Thyroid gland (tissue), 4 donors: ENCODE data around the gene PIGM.

Experiments used
- POLR2A ChIP-seq, 2 donors: fragments of 450-650 bp; IDR thresholded peaks; one replicate each; pipeline ENCODE4 v1.6.1; 2017; ENCODE audit warnings: antibody characterized with exemption in 2 of 2, mild to moderate bottlenecking in 2 of 2, moderate library complexity in 1 of 2
- TF ChIP-seq, protein P1 (sequence below), 6 experiments: fragments of 200-600 bp in 3 of 6; fragments of 450-650 bp in 3 of 6; sonication (generic) in 3 of 6; IDR thresholded peaks; one replicate each; pipeline ENCODE4 v1.5.1; 2016 to 2019; ENCODE audit warnings: antibody characterized with exemption in 6 of 6, mild to moderate bottlenecking in 2 of 6, inconsistent platforms in 1 of 6, moderate library complexity in 1 of 6

DNA sequence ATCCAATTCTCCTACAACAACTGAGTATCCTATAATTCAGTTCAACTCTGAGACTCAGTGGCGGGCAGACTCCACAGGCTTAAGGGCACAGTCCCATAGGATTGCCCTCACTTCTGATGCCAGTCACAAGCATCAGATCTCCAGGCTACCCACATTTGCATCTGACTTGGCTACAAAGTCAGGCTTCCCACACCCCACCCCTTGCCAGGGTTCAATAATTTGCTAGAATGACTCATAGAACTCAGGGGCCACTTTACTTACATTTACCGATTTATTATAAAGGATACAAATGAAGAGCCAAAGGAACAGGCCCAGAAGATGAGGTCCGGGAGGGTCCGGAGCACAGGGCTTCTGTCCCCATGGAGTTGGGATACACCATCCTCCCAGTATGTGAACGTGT lies 41.8 kb downstream of the PIGM start:
- TF ChIP-seq, protein P1, sequence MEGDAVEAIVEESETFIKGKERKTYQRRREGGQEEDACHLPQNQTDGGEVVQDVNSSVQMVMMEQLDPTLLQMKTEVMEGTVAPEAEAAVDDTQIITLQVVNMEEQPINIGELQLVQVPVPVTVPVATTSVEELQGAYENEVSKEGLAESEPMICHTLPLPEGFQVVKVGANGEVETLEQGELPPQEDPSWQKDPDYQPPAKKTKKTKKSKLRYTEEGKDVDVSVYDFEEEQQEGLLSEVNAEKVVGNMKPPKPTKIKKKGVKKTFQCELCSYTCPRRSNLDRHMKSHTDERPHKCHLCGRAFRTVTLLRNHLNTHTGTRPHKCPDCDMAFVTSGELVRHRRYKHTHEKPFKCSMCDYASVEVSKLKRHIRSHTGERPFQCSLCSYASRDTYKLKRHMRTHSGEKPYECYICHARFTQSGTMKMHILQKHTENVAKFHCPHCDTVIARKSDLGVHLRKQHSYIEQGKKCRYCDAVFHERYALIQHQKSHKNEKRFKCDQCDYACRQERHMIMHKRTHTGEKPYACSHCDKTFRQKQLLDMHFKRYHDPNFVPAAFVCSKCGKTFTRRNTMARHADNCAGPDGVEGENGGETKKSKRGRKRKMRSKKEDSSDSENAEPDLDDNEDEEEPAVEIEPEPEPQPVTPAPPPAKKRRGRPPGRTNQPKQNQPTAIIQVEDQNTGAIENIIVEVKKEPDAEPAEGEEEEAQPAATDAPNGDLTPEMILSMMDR (IDR thresholded peaks at IDR 0.05): no peak
- no peak for TF ChIP-seq POLR2A (IDR thresholded peaks at IDR 0.05)
